Mesothelial cell of epicardium (in vitro differentiated cells): Measurements from ENCODE around the gene CLK4. TPM values are rescaled to one million over a fixed set of nuclear protein-coding genes. Genes with fewer than 3 reads are reported as not detected.
A peak's percentile ranks its signal among the peaks of the same experiment; 100 is the strongest.
"Not testable (repeated sequence)": the region's sequence is repeated elsewhere in the genome, so short reads cannot be mapped to it uniquely, and the experiment has no call there.

Experiments used
- DNase-seq, 2 experiments: peaks; one replicate each; pipeline ENCODE4 v3.0.0; 2021; ENCODE audit warnings: low spot score in 2 of 2; ENCODE audit not compliant: unreplicated experiment in 2 of 2
- H3K27ac Mint-ChIP-seq: 2 replicates; pipeline ENCODE4 v1.8.0; 2021; ENCODE audit warnings: mixed read lengths
- H3K27me3 Mint-ChIP-seq: 2 replicates; pipeline ENCODE4 v1.8.0; 2021; ENCODE audit warnings: low read depth, mixed read lengths
- H3K36me3 Mint-ChIP-seq: 2 replicates; pipeline ENCODE4 v1.8.0; 2021; ENCODE audit warnings: mixed read lengths
- H3K4me1 Mint-ChIP-seq: 2 replicates; pipeline ENCODE4 v1.8.0; 2021; ENCODE audit warnings: mixed read lengths
- H3K4me3 Mint-ChIP-seq: 2 replicates; pipeline ENCODE4 v1.8.0; 2021; ENCODE audit warnings: mild to moderate bottlenecking, moderate library complexity, mixed read lengths
- H3K9me3 Mint-ChIP-seq: 2 replicates; pipeline ENCODE4 v1.8.0; 2021; ENCODE audit warnings: mixed read lengths
- total RNA-seq: library from RNA; stranded (reverse); gene quantifications from 3 replicates; pipeline ENCODE4 v1.2.1, GENCODE V29; 2021
- TF ChIP-seq, protein P1 (sequence below): fragments of 200-600 bp; sonication (generic); IDR thresholded peaks from one replicate; pipeline ENCODE4 v1.5.0; 2021; ENCODE audit warnings: antibody characterized with exemption; ENCODE audit not compliant: unreplicated experiment

CLK4 gene
- total RNA-seq, 1 donor from 2014 or later = 42.1 TPM

DNA sequence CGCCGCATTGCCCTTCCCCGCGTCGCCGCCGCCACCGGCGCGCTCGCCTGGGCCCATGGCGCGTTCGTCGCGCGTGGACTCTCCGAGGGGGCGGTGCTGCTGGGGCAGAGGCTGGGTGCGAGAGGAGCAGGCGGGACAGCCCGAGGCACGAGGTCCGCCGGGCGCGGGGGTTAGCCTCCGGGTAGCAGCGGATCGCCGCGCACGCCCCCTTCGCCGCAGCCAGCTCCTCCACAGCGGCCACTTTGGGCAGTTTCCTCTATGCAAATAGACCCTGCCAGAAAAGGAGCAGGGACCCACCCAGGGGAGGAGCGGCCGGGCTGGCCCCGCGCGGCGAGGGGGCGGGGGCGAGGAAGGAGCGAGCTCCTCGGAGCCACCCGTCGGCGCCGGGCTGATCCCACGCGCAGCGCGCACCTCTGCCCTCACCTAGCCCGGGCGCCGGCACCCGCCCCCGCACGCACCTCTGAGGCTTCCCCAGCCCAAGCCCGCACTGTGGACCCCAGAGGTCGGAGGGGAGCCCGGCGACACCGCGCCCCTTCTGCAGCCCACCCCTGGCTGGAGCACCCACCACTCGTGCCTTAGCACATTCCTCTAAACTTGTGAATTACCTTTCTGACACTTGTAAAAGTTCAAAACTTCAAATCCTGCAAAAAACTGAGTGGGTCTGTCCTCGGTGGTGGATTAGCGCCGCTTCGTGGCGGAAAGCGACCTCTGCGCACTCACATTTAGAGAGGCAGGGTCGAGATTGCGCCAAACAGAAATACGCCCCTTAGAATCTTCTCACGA is 36.5 kb downstream of the CLK4 start, which contains the start of gene COL23A1:
TSS of gene COL23A1 (minus strand) at position 253 of the 783 bp plus-strand sequence.
- peak within 1 kb of the TSS; percentile 37 for H3K27ac Mint-ChIP-seq
- TF ChIP-seq, protein P1, sequence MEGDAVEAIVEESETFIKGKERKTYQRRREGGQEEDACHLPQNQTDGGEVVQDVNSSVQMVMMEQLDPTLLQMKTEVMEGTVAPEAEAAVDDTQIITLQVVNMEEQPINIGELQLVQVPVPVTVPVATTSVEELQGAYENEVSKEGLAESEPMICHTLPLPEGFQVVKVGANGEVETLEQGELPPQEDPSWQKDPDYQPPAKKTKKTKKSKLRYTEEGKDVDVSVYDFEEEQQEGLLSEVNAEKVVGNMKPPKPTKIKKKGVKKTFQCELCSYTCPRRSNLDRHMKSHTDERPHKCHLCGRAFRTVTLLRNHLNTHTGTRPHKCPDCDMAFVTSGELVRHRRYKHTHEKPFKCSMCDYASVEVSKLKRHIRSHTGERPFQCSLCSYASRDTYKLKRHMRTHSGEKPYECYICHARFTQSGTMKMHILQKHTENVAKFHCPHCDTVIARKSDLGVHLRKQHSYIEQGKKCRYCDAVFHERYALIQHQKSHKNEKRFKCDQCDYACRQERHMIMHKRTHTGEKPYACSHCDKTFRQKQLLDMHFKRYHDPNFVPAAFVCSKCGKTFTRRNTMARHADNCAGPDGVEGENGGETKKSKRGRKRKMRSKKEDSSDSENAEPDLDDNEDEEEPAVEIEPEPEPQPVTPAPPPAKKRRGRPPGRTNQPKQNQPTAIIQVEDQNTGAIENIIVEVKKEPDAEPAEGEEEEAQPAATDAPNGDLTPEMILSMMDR = peak; percentile 73
- DNase-seq = peak; percentile 47 to 73
- peaks cover 15% of the 10 kb centered on the region for H3K9me3 Mint-ChIP-seq
- H3K27me3 Mint-ChIP-seq = peaks cover 30% of the 10 kb centered on the region
- H3K4me3 Mint-ChIP-seq = peak within 1 kb of the TSS; percentile 78
- peaks cover 22% of the 10 kb centered on the region for H3K36me3 Mint-ChIP-seq
- peaks cover 38% of the 10 kb centered on the region for H3K4me1 Mint-ChIP-seq

DNA sequence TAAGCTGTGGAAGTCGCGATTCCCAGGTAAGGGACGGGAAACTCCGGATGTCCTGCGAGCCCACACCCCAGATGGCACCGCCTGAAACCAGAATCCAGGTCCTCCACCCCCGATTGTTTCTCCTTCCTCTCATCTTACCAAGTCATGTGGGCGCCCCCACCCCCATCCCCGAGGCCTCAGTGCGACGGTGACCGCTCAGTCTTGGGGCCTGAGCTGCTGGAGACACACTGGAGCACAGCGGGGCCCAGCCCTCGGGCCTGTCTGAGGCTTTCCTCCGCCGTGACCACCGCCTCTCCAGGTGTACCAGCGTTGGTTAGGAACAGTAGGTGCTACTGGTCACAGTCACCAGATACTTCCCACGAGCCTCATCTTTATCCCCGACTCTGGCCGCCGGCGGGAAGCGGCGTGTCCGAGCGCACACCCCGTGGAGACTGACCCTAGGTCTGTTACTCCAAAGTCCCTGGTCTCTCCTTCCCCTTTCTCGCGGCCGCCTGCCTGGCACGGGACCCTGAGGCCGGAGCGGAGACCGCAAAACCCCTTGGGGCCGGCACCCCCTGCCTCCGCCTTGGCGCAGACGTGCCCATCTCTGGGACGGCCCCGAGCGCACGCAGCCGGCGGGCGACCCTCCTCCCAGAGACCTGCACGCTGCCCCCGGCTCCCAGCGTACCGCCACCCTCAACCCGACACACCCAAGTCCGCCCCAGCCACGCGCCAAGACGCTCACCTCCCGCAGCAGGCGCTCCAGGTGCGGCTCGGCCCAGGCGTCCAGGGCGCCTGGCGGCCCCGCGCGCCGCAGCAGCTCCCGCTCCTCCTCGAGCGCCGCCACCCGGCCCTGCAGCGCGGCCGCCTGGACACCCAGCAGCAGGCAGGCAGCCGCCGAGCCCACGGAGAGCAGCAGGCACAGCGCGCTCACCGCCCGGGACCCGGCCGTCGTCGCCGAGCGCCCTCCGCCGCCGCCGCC is 37.4 kb downstream of the CLK4 start:
- Mint-ChIP-seq H3K27me3 (peaks cover 30% of the 10 kb centered on the region), H3K4me1 (peaks cover 38% of the 10 kb centered on the region), H3K4me3 (peak overlapping the region; percentile 63), H3K36me3 (peaks cover 13% of the 10 kb centered on the region), H3K9me3 (peaks cover 7% of the 10 kb centered on the region), H3K27ac (no peak overlapping the region)
- TF ChIP-seq, protein P1 = no peak
- peak; percentile 44 to 73 for DNase-seq

DNA sequence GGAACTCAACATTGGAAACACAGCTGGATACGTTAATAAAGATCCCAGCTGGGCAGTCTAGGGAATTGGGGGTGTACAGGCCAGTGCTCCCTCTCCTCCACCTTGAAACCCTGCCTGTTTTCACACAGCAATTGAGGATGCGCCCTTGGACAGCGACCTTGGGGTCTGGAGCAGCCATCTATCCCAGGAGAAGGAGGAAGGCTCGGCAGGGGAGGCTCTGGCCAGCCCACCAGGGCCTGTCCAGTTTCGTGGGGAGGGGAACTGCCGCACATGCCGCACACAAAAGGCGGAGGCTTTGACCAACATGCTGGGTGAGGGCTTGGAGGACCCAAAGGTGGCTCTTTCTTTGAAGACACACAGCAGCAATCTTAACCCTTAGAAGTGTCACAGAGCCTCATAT is 38.1 kb downstream of the CLK4 start:
- Mint-ChIP-seq H3K9me3 (no peaks in the 10 kb centered on the region), H3K27ac (no peak overlapping the region), H3K4me3 (peak overlapping the region; percentile 63)

DNA sequence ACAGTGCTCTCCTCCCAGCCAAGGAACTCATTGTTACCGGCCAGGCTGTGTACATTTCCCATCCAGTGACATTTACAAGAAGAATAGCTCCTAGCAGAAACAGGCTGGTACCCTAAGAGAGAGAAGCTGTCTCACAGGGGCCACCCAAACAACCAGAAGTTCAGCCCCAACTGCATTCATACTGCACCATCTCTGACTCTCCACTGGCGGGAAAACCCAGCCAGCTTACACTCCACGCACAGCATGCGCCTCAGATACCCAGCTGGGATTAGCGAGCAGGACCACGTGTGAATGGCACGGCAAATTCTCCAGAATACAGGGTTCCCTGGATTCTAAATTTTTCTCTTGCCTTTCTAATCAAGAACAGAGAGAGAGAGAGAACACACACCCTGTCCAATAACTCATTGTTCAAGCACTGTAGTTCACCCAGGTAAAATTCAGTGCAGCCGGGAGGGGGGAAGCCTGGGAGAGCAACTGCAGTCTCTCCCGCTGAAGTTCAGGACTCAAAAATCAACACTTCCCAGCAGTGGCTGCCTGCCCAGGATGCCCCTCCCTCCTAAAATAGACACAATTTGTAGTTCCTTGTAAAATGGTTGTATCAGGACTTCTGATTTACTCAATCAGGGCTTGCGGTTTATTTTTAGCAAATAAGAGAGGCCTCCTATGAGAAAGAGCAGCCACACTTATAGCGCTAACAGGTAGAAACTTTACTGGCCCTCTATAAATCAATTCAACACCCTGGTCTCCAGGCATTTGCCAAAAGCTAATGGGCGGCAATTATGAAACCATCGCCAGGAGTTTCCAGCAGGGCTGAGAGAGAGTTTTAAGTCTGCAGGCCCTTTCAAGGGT is 38.9 kb downstream of the CLK4 start:
- peaks cover 38% of the 10 kb centered on the region for H3K4me1 Mint-ChIP-seq
- H3K36me3 Mint-ChIP-seq = peaks cover under 1% of the 10 kb centered on the region
- H3K27ac Mint-ChIP-seq = no peak overlapping the region
- H3K27me3 Mint-ChIP-seq = peaks cover 33% of the 10 kb centered on the region
- no peak for DNase-seq
- no peaks in the 10 kb centered on the region for H3K9me3 Mint-ChIP-seq
- TF ChIP-seq, protein P1 = no peak
- peak overlapping the region; percentile 63 for H3K4me3 Mint-ChIP-seq

More for the DNA sequence above, 38.1 kb downstream of the CLK4 start:
- Mint-ChIP-seq H3K4me1 (peaks cover 38% of the 10 kb centered on the region), H3K27me3 (peaks cover 30% of the 10 kb centered on the region), H3K36me3 (peaks cover 6% of the 10 kb centered on the region)
- TF ChIP-seq, protein P1 = no peak
- DNase-seq = no peak

DNA sequence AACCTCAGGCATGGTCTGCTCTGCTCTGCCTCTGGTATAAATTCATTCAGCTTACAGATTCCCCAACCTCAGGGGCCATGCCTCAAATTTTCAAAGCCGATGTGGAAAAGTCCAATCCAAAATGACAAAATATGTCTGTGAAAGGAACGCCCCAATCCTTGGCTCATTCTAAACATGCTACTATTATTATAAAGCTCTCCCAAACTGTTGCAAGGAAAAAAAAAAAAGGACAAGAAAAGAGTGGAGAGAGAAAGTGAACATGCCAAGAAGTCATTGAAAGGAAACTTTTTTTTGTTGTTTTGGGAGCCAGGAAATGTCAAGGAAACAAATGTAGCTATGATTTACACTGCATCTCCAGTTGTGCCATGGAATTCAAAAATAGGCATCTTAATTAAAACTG is 40.5 kb downstream of the CLK4 start:
- Mint-ChIP-seq H3K27me3 (peaks cover 40% of the 10 kb centered on the region), H3K36me3 (no peaks in the 10 kb centered on the region), H3K27ac (no peak overlapping the region), H3K4me1 (peaks cover 42% of the 10 kb centered on the region), H3K4me3 (no peak overlapping the region), H3K9me3 (no peaks in the 10 kb centered on the region)
- TF ChIP-seq, protein P1 = no peak
- no peak for DNase-seq

DNA sequence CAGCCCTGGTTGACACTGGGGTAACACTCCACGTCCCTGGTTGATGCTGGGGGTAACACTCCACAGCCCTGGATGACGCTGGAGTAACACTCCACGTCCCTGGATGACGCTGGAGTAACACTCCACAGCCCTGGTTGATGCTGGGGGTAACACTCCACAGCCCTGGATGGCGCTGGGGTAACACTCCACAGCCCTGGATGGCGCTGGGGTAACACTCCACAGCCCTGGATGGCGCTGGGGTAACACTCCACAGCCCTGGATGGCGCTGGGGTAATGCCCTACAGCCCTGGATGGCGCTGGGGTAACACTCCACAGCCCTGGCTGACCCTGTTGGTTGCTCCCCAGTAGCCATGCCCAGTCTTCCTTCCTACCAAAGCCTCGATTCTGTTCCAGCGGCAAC is 41.4 kb downstream of the CLK4 start:
- H3K36me3 Mint-ChIP-seq, H3K4me3 Mint-ChIP-seq, DNase-seq, H3K27ac Mint-ChIP-seq, H3K9me3 Mint-ChIP-seq: not testable (repeated sequence)
- peaks cover 34% of the 10 kb centered on the region for H3K4me1 Mint-ChIP-seq
- peaks cover 40% of the 10 kb centered on the region for H3K27me3 Mint-ChIP-seq
